Pons (tissue), 1 donor: Measurements from ENCODE around the gene STK16.
"Not testable (repeated sequence)": the region's sequence is repeated elsewhere in the genome, so short reads cannot be mapped to it uniquely, and the experiment has no call there.

Source experiments
- DNase-seq: peaks from one replicate; pipeline ENCODE4 v3.0.0-alpha.2; 2016; ENCODE audit warnings: low spot score

Gene STK16

DNA sequence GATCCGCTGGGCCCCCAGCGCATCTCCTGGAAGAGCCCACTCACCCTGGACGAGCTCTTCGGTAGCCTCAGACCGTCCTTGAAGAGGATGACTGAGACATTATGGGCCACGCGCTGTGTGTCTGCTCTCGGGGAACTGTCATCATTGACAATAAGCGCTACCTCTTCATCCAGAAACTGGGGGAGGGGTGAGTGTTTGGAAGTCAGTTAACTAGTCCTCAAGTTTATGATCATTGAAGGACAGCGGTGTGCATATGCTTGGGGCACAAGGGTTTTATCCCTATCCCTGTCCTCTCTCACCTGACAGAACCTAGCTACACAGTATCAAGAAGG lies 586 bp downstream of the STK16 start:
- DNase-seq = no peak

DNA sequence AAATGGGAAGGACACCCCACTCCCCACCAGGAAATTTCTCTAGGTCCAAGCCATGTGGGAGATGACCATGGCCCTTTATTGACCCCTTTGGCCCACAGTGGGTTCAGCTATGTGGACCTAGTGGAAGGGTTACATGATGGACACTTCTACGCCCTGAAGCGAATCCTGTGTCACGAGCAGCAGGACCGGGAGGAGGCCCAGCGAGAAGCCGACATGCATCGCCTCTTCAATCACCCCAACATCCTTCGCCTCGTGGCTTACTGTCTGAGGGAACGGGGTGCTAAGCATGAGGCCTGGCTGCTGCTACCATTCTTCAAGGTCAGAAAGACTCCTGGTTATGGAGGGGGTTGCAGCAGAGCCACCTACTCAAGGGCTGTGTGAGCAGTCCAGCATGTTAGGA lies 1.3 kb downstream of the STK16 start:
- no peak for DNase-seq

- no peak for DNase-seq
Observed at GRCh38 chr2:219247678-219248642, 2.7 kb downstream of the STK16 start.

- no peak for DNase-seq
Observed at GRCh38 chr2:219248845-219249202, 3.5 kb downstream of the STK16 start.

GRCh38 chr2:219249203-219249980 lies 4.1 kb downstream of the STK16 start:
- peak; percentile 73 for DNase-seq

- DNase-seq = no peak
Observed at GRCh38 chr2:219250049-219250781, 4.9 kb downstream of the STK16 start.

DNA sequence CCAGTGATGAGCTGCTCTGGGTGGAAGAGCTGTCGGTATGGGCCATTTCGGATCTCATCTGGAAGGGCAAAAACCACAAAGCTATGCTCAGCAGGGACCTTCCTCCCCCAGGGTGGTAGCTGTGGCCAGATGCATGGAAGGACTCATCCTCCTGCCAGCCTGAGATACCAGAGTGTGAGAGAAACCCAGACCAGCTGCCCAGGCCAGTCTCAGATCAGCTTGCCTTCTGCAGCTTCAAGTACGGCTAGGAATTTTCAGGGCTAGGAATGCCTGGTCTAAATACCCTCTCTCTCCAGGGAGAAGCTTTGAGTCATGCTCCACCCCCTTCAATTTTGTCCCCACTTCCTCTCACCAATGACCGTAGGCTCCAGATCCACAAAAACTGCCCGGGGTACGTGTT lies 6.4 kb downstream of the STK16 start:
- DNase-seq = no peak

DNA sequence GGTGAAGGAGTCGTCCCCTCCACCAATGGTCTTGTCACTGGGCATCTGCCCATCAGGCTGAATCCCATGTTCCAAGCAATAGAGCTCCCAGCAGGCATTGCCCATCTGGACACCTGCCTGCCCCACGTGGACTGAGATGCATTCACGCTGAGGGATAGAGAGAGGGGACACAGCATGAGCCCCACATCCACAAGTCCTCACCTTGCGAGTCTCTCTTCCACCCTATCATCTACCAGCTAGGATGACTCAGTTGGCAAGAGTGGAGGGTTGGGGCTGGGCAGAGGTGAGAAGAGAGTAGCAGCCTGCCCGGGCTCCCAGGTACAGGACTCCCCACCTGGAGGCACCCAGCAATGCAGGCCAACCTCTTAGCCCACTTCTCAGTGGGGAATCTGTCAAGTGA lies 6.8 kb downstream of the STK16 start:
- no peak for DNase-seq

GRCh38 chr2:219252570-219252899 lies 7.3 kb downstream of the STK16 start:
- DNase-seq = no peak

GRCh38 chr2:219252900-219253752 lies 7.8 kb downstream of the STK16 start, which contains the start of gene TUBA4B:
Gene TUBA4B (plus strand): TSS chr2:219253243. CDS start chr2:219253408, 165 bp downstream.
- peak; percentile 11 for DNase-seq

GRCh38 chr2:219253753-219254589 lies 8.7 kb downstream of the STK16 start, which contains the start of gene TUBA4A:
Gene TUBA4A (minus strand): TSS chr2:219253918. CDS start chr2:219253858, 60 bp downstream.
- peak; percentile 81 for DNase-seq

DNA sequence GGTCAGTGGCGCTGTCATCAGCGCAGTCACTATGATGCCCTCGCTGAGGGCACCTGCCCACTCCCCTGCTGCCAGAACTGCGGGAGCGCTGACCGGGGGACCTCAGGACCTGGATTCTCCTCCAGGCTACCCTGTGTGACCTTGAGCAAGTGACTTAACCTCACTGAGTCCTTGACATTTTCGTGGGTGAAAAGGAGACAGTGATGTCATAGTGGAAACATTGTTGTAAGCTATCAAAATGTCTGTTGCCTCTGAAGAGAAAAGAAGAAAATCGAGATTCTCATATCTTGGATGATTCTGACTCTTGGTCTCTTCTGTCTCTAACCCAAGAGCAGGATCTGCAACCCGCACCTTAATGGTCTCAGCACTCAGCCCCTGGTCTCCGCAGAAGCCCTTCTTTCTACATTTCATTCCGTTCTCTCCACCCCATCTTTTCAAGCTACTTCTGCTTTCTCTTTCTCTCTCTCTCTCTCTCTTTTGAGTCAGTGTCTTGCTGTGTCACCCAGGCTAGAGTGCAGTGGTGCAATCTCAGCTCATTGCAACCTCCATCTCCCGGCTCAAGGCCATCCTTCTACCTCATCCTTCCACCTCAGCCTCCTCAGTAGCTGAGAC lies 9.4 kb downstream of the STK16 start:
- DNase-seq = no peak

DNA sequence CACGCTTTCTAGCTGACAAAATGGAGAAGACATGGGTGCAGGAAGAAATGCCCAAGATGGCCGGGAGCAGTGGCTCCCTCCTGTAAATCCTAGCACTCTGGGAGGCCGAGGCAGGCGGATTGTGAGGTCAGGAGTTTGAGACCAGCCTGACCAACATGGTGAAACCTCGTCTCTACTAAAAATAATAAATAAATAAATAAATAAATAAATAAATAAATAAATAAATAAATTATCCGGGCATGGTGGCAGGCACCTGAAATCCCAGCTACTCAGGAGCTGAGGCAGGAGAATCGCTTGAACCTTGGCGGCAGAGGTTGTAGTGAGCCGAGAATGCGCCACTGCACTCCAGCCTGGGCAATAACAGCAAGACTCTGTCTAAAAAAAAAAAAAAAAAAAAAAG lies 13.7 kb downstream of the STK16 start:
- not testable (repeated sequence) for DNase-seq

GRCh38 chr2:219261024-219261855 lies 16.0 kb downstream of the STK16 start:
- DNase-seq = no peak

GRCh38 chr2:219266232-219266631 lies 21.0 kb downstream of the STK16 start:
- no peak for DNase-seq

DNA sequence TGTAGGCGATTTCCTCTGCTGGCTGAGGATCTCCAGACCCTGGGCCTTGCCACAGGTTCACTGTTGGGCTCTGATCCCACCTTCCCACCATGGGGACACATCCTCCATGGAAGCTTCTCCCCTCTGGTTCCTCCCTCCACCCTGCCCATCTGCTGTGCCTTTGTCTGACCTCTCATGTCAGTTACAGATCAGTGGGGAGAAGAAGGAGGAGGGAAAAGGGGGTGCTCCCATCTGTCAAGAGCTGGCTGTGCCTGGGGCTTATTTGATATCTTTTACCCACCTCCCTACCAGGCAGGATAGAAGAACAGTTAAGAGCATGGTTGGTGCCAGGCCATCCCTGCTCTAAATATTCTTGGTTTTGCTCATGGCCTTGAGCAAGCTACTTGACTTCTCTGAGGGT lies 21.6 kb downstream of the STK16 start:
- DNase-seq = no peak

DNA sequence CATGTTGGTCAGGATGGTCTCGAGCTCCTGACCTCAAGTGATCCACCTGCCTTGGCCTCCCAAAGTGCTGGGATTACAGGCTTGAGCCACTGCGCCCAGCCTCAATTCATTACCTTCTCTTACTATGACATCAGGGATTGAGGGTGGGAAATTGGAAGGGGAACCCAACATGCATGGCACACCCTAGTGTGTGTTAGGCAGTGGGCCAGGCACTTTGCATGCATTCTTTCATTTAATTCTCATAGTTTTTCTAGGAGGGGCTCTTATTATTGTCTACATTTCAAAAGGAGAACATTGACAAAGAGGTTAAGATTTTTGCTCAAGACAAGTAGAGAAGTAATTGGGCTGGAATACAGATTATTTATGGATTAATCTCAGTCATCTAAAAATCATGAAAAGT lies 23.0 kb downstream of the STK16 start:
- no peak for DNase-seq

DNA sequence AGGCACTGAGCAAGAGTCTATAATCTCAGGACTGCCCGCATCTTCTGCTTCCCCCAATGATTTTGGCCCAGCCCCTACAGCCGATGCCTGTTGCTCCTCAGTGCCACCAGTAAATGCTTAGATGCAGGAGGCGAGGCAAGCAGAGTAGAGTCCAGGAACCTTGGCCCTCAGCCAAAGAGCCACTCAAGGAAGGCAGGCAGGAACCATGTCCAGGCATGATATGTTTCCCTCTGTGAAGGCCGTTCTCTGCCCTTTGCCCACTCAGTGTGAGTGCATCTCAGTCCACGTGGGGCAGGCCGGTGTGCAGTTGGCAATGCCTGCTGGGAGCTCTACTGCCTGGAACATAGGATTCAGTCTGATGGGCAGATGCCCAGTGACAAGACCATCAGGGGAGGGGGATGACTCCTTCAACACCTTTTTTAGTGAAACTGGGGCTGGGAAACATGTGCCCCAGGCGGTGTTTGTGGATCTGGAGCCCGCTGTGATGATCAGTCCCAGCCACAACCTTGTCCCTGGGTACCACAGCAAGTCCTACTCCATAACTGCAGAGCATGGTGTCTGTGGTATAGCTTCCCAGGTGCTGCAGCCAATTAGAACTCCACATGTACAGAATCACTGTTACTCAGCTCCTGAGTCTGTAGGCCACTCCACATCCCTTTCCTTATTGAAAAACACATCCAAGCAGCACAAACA lies 24.2 kb downstream of the STK16 start:
- DNase-seq = no peak

DNA sequence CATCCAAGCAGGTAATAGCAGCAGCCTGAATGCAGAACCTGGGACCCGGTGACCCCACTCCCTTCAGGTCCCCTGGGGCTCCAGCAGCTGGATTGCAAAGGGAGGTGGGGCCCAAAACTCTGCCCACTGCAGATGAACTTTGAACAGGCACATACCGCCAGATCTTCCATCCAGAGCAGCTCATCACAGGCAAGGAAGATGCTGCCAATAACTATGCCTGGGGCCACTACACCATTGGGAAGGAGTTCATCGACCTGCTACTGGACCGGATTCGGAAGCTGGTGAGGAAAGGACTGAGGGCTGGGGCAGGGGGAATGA lies 24.7 kb downstream of the STK16 start:
- DNase-seq = no peak
